HepG2 (cell line): Measurements from ENCODE around the gene ZNF697. TPM values are rescaled to one million over a fixed set of nuclear protein-coding genes. Genes with fewer than 3 reads are reported as not detected.
"Not testable (repeated sequence)": the region's sequence is repeated elsewhere in the genome, so short reads cannot be mapped to it uniquely, and the experiment has no call there.

Source experiments
- ATAC-seq: fragments of 200-7000 bp; cut with Tn5 transposase; 3 replicates; pipeline ENCODE4 v1.9.1; 2020; ENCODE audit warnings: mild to moderate bottlenecking, moderate library complexity
- BruUV-seq: library from RNA; stranded (reverse); fragments of 400-500 nt; replicated peaks from 2 replicates; lab custom pipeline; 2021; lab: Mats Ljungman, UMichigan
- CTCF ChIA-PET: fragments of 300-600 bp; formaldehyde crosslinking; extraction: SDS; loops from one replicate; lab custom pipeline; 2021; ENCODE audit warnings: low total read pairs, inconsistent platforms, low intra/inter-chr PET ratio; lab: Yijun Ruan, JAX
- POLR2A ChIA-PET: fragments of 350-600 bp; sonication (Branson Sonifier 250); formaldehyde crosslinking; loops from one replicate; lab custom pipeline; 2020; ENCODE audit warnings: antibody characterized with exemption, inconsistent platforms; lab: Yijun Ruan, JAX
- DNase-seq: peaks from one replicate; pipeline ENCODE4 v3.0.0-alpha.2; 2015; ENCODE audit warnings: low spot score
- FAIRE-seq: peaks from 3 replicates; lab custom pipeline; 2011; peaks lifted over from hg19 to GRCh38; lab: Jason Lieb, UNC
- H2AFZ ChIP-seq: one replicate; pipeline ENCODE4 v1.6.1; 2011; ENCODE audit warnings: low read length, inconsistent platforms
- H3K27ac ChIP-seq: fragments of 300-600 bp; 3 replicates; pipeline ENCODE4 v1.8.0; 2011; ENCODE audit warnings: mixed run types, mild to moderate bottlenecking, mixed read lengths, low read length, inconsistent platforms; ENCODE audit not compliant: insufficient read depth; ENCODE audit errors: extremely low read length
- H3K27me3 ChIP-seq, 2 experiments: fragments of 200-600 bp in 1 of 2; 2 replicates in 1 of 2; 3 replicates in 1 of 2; pipeline versions ENCODE4 v1.6.0 to v1.8.0; 2011; ENCODE audit warnings: low read length in 2 of 2, mild to moderate bottlenecking in 2 of 2, moderate library complexity in 2 of 2, inconsistent platforms in 1 of 2; ENCODE audit not compliant: insufficient read depth in 2 of 2, control insufficient read depth in 1 of 2
- H3K36me3 ChIP-seq, 2 experiments: fragments of 200-600 bp in 1 of 2; replicated peaks in 1 of 2; 2 replicates in 1 of 2; 3 replicates in 1 of 2; pipeline versions ENCODE4 v1.5.1 to v1.8.0; 2011; ENCODE audit warnings: low read length in 2 of 2, inconsistent platforms in 1 of 2; ENCODE audit not compliant: insufficient read depth in 2 of 2, control insufficient read depth in 1 of 2
- H3K4me1 ChIP-seq: 2 replicates; pipeline ENCODE4 v1.5.1; 2012; ENCODE audit warnings: low read length, inconsistent platforms; ENCODE audit not compliant: insufficient read depth
- H3K4me2 ChIP-seq: 2 replicates; pipeline ENCODE4 v1.6.0; 2011; ENCODE audit warnings: low read depth, low read length, inconsistent platforms
- H3K4me3 ChIP-seq, 3 experiments: fragments of 200-600 bp in 1 of 3; sonication (generic), shearing (Covaris generic) in 1 of 3; replicated peaks in 1 of 3; 2 replicates each; pipeline ENCODE4 v1.5.1; 2011 to 2016; ENCODE audit warnings: low read length in 3 of 3, inconsistent platforms in 2 of 3, low read depth in 2 of 3, mild to moderate bottlenecking in 2 of 3, control low read depth in 1 of 3, mixed read lengths in 1 of 3; ENCODE audit not compliant: insufficient read depth in 1 of 3
- H3K79me2 ChIP-seq: one replicate; pipeline ENCODE4 v1.6.1; 2011; ENCODE audit warnings: low read length, inconsistent platforms; ENCODE audit not compliant: insufficient read depth
- H3K9ac ChIP-seq: 2 replicates; pipeline ENCODE4 v1.6.0; 2011; ENCODE audit warnings: mild to moderate bottlenecking, low read depth, low read length, inconsistent platforms; ENCODE audit not compliant: insufficient read depth
- H3K9me3 ChIP-seq: 2 replicates; pipeline ENCODE4 v1.5.1; 2012; ENCODE audit warnings: mild to moderate bottlenecking, low read length
- H4K20me1 ChIP-seq: 2 replicates; pipeline ENCODE4 v1.6.0; 2011; ENCODE audit warnings: inconsistent platforms, mild to moderate bottlenecking, low read length, moderate library complexity; ENCODE audit not compliant: insufficient read depth
- CREB1 ChIP-seq, 2 experiments: fragments of 450-650 bp in 1 of 2; IDR thresholded peaks; 2 replicates each; pipeline ENCODE4 v1.6.1; 2016 to 2017; ENCODE audit warnings: control low read depth in 1 of 2, mild to moderate bottlenecking in 1 of 2, missing compliant biosample characterization in 1 of 2, missing genetic modification characterization in 1 of 2
- DMTF1 ChIP-seq: sonication (generic); formaldehyde crosslinking; IDR thresholded peaks from 2 replicates; pipeline ENCODE4 v1.4.0; 2020; ENCODE audit warnings: mild to moderate bottlenecking, missing genetic modification reagents
- FOSL2 ChIP-seq: sonication (generic); formaldehyde crosslinking; IDR thresholded peaks from 2 replicates; pipeline ENCODE4 v1.4.0; 2020; ENCODE audit warnings: missing genetic modification reagents
- HNRNPUL1 ChIP-seq: fragments of 200-400 bp; formaldehyde crosslinking; IDR thresholded peaks from 2 replicates; pipeline ENCODE4 v1.6.1; 2017; ENCODE audit warnings: low read depth, mild to moderate bottlenecking, low read length, moderate library complexity
- KDM5A ChIP-seq: fragments of 200-600 bp; sonication (generic); IDR thresholded peaks from 2 replicates; pipeline ENCODE4 v1.7.0; 2018; ENCODE audit warnings: antibody characterized with exemption, mild to moderate bottlenecking, low read length, borderline replicate concordance
- MBNL3 ChIP-seq: fragments of 250-450 bp; sonication (Bioruptor Pico); conservative IDR thresholded peaks from 2 replicates; pipeline ENCODE4 v1.8.0; 2022; ENCODE audit warnings: mild to moderate bottlenecking, inconsistent platforms
- MIER3 ChIP-seq: IDR thresholded peaks from 2 replicates; pipeline ENCODE4 v1.6.1; 2016; ENCODE audit warnings: missing compliant biosample characterization, borderline replicate concordance
- RAD51 ChIP-seq: fragments of 450-650 bp; IDR thresholded peaks from 2 replicates; pipeline ENCODE4 v1.6.1; 2016; ENCODE audit warnings: borderline replicate concordance
- TFE3 ChIP-seq: IDR thresholded peaks from 2 replicates; pipeline ENCODE4 v1.6.1; 2016
- ZNF367 ChIP-seq: sonication (generic); formaldehyde crosslinking; IDR thresholded peaks from 2 replicates; pipeline ENCODE4 v1.4.0; 2020; ENCODE audit warnings: missing genetic modification reagents, borderline replicate concordance
- ZNF660 ChIP-seq: sonication (generic); formaldehyde crosslinking; IDR thresholded peaks from 2 replicates; pipeline ENCODE4 v1.5.1; 2020; ENCODE audit warnings: mild to moderate bottlenecking, low read depth, missing genetic modification reagents, borderline replicate concordance
- whole genome bisulfite sequencing: methylation state at CpG from one replicate; pipeline ENCODE4 v1.1.6; 2017; ENCODE audit warnings: low lambda C conversion rate; 5-methylcytosine and 5-hydroxymethylcytosine counted together
- in situ Hi-C: cut with HindIII; loops from 2 replicates; pipeline ENCODE4 v1.10.0; 2017; ENCODE audit warnings: low pct_unique_long_range_greater_than_20kb; ENCODE audit not compliant: extremely low pct_ligation_motif_present
- intact Hi-C: fragments of 100-400 bp; cut with micrococcal nuclease; formaldehyde crosslinking; loops from one replicate; pipeline ENCODE4 v1.10.0; 2022; ENCODE audit not compliant: unreplicated experiment
- polyA plus RNA-seq, 8 experiments: library from polyadenylated mRNA; depleted of rRNA in 3 of 8; stranded (reverse) in 7 of 8; unstranded in 1 of 8; fragments of >200 nt; fragmentation: Illumina TruSeq in 4 of 8; extraction: Trizol in 4 of 8; gene quantifications; 2 replicates each; pipeline versions ENCODE4 v1.2.1 to v1.2.3, GENCODE V29; 2011 to 2016; ENCODE audit warnings: low read depth in 4 of 8, missing spikeins in 1 of 8, mixed read lengths in 1 of 8; ENCODE audit not compliant: insufficient read depth in 1 of 8
- total RNA-seq, 5 experiments: library from RNA; depleted of rRNA; stranded (reverse); fragments of >200 nt; fragmentation: Illumina TruSeq; extraction: Trizol; gene quantifications; 2 replicates each; pipeline ENCODE4 v1.2.3, GENCODE V29; 2016; ENCODE audit warnings: low read depth in 1 of 5

The ZNF697 gene
- total and polyA plus RNA-seq, 2 of the 13 experiments (the other 11 are each of a cell fraction or from before 2014, with no cell fraction given): 2.3 to 7.1 TPM

GRCh38 chr1:119605686-119606085 lies 42.4 kb downstream of the ZNF697 start (continued):
- TF ChIP-seq DMTF1 (CRISPR knock-in tag): no peak
- no peak for TF ChIP-seq ZNF367 (CRISPR knock-in tag)
- TF ChIP-seq TFE3 (CRISPR knock-in tag): no peak
- no peak for TF ChIP-seq MBNL3 (CRISPR knock-in tag)
- no peak for TF ChIP-seq RAD51
- no peak for TF ChIP-seq KDM5A
- TF ChIP-seq ZNF660: no peak
- TF ChIP-seq MIER3 (CRISPR knock-in tag): no peak
- no peak for TF ChIP-seq HNRNPUL1

- H3K4me2 ChIP-seq; H3K36me3 ChIP-seq; POLR2A ChIA-PET; BruUV-seq; H3K4me3 ChIP-seq; intact Hi-C loops; H2AFZ ChIP-seq; H3K27me3 ChIP-seq; in situ Hi-C loops; H3K9me3 ChIP-seq; ATAC-seq; CTCF ChIA-PET; H3K27ac ChIP-seq; FAIRE-seq; H3K79me2 ChIP-seq; H4K20me1 ChIP-seq; H3K9ac ChIP-seq; TF ChIP-seq CREB1 (CRISPR knock-in tag; IDR thresholded peaks at IDR 0.05): not testable (repeated sequence)
- 24% methylated on average over 8 of the region's 8 CpGs for WGBS
- 0 out of 2 replicates have a peak, but pooled peaks have one; percentile 15 for TF ChIP-seq CREB1 (IDR thresholded peaks at IDR 0.05)
- peak; percentile 50 for TF ChIP-seq FOSL2 (CRISPR knock-in tag)
- peak; percentile 7 for DNase-seq
- peaks cover 16% of the 10 kb centered on the region for H3K4me1 ChIP-seq
Measured at GRCh38 chr1:119605080-119605479, 43.0 kb downstream of the ZNF697 start.
